Endodermal cell (in vitro differentiated cells): ENCODE results near the gene HSPB7. TPM values are rescaled to one million over a fixed set of nuclear protein-coding genes. Genes with fewer than 3 reads are reported as not detected.

ENCODE experiments used
- DNase-seq: peaks from one replicate; pipeline ENCODE4 v3.0.0-alpha.2; 2017
- H3K27ac ChIP-seq: 2 replicates; pipeline ENCODE4 v1.5.1; 2013; ENCODE audit warnings: mild to moderate bottlenecking, low read depth, low read length, moderate library complexity
- H3K27me3 ChIP-seq: 2 replicates; pipeline ENCODE4 v1.6.1; 2013; ENCODE audit warnings: mild to moderate bottlenecking, low read length, moderate library complexity; ENCODE audit not compliant: insufficient read depth, control insufficient read depth, poor library complexity, severe bottlenecking
- H3K36me3 ChIP-seq: 2 replicates; pipeline ENCODE4 v1.7.0; 2013; ENCODE audit warnings: mild to moderate bottlenecking, low read length, moderate library complexity; ENCODE audit not compliant: control insufficient read depth, insufficient read depth
- H3K4me1 ChIP-seq: one replicate; pipeline ENCODE4 v1.7.0; 2013; ENCODE audit warnings: low read length; ENCODE audit not compliant: control insufficient read depth, insufficient read depth
- H3K4me3 ChIP-seq: 2 replicates; pipeline ENCODE4 v1.5.1; 2013; ENCODE audit warnings: mild to moderate bottlenecking, low read length, moderate library complexity
- H3K9ac ChIP-seq: 2 replicates; pipeline ENCODE4 v1.6.1; 2013; ENCODE audit warnings: mild to moderate bottlenecking, low read length, moderate library complexity; ENCODE audit not compliant: poor library complexity, severe bottlenecking; ENCODE audit errors: extremely low read depth
- H3K9me3 ChIP-seq: 2 replicates; pipeline ENCODE4 v1.6.1; 2013; ENCODE audit warnings: mild to moderate bottlenecking, low read length, moderate library complexity; ENCODE audit not compliant: control insufficient read depth
- H3K27ac Mint-ChIP-seq: 2 replicates; pipeline ENCODE4 v1.8.0; 2020; ENCODE audit warnings: mixed read lengths
- H3K27me3 Mint-ChIP-seq: 2 replicates; pipeline ENCODE4 v1.8.0; 2021; ENCODE audit warnings: mild to moderate bottlenecking, mixed read lengths; ENCODE audit not compliant: insufficient read depth
- H3K36me3 Mint-ChIP-seq: 2 replicates; pipeline ENCODE4 v1.8.0; 2020; ENCODE audit warnings: low read depth, mixed read lengths
- H3K4me1 Mint-ChIP-seq: 2 replicates; pipeline ENCODE4 v1.8.0; 2020; ENCODE audit warnings: mixed read lengths
- H3K4me3 Mint-ChIP-seq: 2 replicates; pipeline ENCODE4 v1.8.0; 2020; ENCODE audit warnings: mild to moderate bottlenecking, moderate library complexity, mixed read lengths
- H3K9me3 Mint-ChIP-seq: 2 replicates; pipeline ENCODE4 v1.8.0; 2020; ENCODE audit warnings: mild to moderate bottlenecking, mixed read lengths
- WGBS, 2 experiments: methylation state at CpG; one replicate each; pipeline versions ENCODE4 v1.1.5 to v1.1.7; 2013; ENCODE audit warnings: missing lambda C conversion rate in 2 of 2, mixed read lengths in 1 of 2; ENCODE audit not compliant: insufficient coverage in 1 of 2, insufficient read length in 1 of 2; 5-methylcytosine and 5-hydroxymethylcytosine counted together
- total RNA-seq, 2 donors: library from RNA; stranded (reverse); fragmentation: NEBNext Ultra II Directional in 1 of 2; extraction: Animal tissue kit (Norgen Biotek cat#: 25700) in 1 of 2; gene quantifications; 2 replicates in 1 of 2; 3 replicates in 1 of 2; pipeline ENCODE4 v1.2.1, GENCODE V29; 2021
- TF ChIP-seq, protein P1 (sequence below): fragments of 200-600 bp; sonication (generic); conservative IDR thresholded peaks from 2 replicates; pipeline ENCODE4 v1.5.0; 2021; ENCODE audit warnings: antibody characterized with exemption, mild to moderate bottlenecking

Gene HSPB7
- total RNA-seq, 2 donors from 2014 or later: 0.15 TPM; not detected in 1

DNA sequence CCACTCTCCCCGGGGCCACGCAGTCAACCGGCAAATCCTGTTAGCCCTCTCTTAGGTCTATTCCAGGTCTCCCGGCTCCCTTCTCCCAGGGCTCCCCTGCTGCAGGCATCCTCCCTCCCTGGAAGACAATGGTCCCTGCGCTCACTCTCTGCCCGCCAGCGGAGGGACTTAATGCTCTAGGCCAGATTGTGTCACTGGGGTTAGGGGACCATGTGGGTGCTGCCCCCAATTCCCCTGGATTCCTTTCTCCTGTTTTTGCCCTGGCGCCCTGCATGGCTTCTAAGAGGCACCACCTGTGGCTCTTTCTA lies 47.4 kb upstream of the HSPB7 start:
- Histone ChIP-seq H3K27ac (no peak overlapping the region), H3K4me3 (no peak overlapping the region), H3K36me3 (no peaks in the 10 kb centered on the region), H3K27me3 (no peaks in the 10 kb centered on the region), H3K4me1 (no peaks in the 10 kb centered on the region), H3K9ac (no peak overlapping the region), H3K9me3 (no peaks in the 10 kb centered on the region)
- TF ChIP-seq, protein P1, sequence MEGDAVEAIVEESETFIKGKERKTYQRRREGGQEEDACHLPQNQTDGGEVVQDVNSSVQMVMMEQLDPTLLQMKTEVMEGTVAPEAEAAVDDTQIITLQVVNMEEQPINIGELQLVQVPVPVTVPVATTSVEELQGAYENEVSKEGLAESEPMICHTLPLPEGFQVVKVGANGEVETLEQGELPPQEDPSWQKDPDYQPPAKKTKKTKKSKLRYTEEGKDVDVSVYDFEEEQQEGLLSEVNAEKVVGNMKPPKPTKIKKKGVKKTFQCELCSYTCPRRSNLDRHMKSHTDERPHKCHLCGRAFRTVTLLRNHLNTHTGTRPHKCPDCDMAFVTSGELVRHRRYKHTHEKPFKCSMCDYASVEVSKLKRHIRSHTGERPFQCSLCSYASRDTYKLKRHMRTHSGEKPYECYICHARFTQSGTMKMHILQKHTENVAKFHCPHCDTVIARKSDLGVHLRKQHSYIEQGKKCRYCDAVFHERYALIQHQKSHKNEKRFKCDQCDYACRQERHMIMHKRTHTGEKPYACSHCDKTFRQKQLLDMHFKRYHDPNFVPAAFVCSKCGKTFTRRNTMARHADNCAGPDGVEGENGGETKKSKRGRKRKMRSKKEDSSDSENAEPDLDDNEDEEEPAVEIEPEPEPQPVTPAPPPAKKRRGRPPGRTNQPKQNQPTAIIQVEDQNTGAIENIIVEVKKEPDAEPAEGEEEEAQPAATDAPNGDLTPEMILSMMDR: no peak
- Mint-ChIP-seq H3K36me3 (no peaks in the 10 kb centered on the region), H3K27ac (no peak overlapping the region), H3K27me3 (peaks cover 24% of the 10 kb centered on the region), H3K4me3 (no peak overlapping the region), H3K9me3 (no peaks in the 10 kb centered on the region), H3K4me1 (peaks cover 18% of the 10 kb centered on the region)
- no peak for DNase-seq
- WGBS, 2 experiments: 77 to 85% methylated on average over 4 to 8 of the region's 8 CpGs

DNA sequence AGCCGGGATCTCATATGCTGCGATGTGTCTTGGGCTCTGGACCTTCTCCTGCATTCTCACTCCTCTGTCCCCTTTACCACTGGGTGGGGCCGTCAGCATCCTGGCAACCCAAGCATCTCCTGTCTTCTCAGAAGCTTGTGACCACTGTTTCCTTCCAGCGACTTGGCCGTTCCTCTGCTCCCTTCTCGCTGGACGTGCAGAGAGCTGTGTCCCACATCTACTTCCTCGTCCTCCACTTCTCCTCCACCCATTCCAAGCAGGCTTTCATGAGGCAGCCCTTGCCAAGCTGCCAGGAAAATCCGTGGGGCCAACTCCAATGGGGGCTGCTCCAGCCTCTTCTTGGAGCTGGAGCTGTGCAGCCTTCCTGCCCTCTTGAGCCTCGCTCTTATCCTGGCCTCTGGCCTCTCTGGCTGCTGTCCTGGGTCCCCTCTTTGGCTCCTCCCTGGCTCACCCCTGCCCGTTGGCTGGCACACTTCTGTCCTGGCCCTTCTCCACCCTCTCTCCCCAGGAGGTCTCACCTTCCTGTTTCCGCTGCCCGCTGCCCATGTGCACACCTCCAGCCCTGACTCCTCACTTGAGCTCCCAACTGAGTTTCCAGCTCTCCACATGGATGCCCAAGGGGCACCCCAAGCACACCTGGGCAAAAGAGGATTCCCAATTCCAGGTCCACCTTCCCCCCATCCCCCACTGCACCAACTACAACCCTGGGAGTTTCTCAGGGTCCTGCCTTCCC lies 46.9 kb upstream of the HSPB7 start:
- H3K4me3 ChIP-seq: no peak overlapping the region
- no peaks in the 10 kb centered on the region for H3K4me1 ChIP-seq
- H3K27me3 ChIP-seq: no peaks in the 10 kb centered on the region
- DNase-seq: no peak
- no peak overlapping the region for H3K27ac Mint-ChIP-seq
- H3K36me3 ChIP-seq: no peaks in the 10 kb centered on the region
- H3K27ac ChIP-seq: no peak overlapping the region
- peaks cover 18% of the 10 kb centered on the region for H3K4me1 Mint-ChIP-seq
- H3K36me3 Mint-ChIP-seq: no peaks in the 10 kb centered on the region
- H3K9me3 Mint-ChIP-seq: no peaks in the 10 kb centered on the region
- no peak overlapping the region for H3K9ac ChIP-seq
- no peaks in the 10 kb centered on the region for H3K9me3 ChIP-seq
- TF ChIP-seq, protein P1: no peak
- H3K4me3 Mint-ChIP-seq: no peak overlapping the region
- 77 to 83% methylated on average over 6 to 13 of the region's 13 CpGs for WGBS, 2 experiments
- peaks cover 21% of the 10 kb centered on the region for H3K27me3 Mint-ChIP-seq

DNA sequence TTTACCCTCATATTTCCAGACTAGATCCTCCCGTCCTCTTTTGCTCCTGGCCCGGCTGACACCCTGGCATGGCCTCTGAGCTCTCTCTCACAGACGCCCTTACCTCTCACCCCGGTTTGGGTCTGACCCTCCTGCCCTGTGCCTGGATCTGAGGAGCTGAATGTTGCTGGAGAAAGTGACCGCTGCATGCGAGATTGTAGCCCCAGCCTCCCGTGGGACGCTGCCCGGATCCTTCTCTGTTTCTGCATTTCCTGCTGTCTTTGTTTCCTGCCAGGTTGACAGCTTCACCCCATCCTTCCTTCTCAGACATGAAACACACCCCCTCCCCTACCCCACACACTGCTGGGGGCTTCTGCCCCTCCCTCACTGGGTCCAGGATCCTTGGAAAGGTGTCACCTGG lies 46.1 kb upstream of the HSPB7 start:
- Histone ChIP-seq H3K27ac (no peak overlapping the region), H3K9me3 (no peaks in the 10 kb centered on the region), H3K4me3 (no peak overlapping the region), H3K36me3 (no peaks in the 10 kb centered on the region), H3K27me3 (no peaks in the 10 kb centered on the region), H3K9ac (no peak overlapping the region), H3K4me1 (no peaks in the 10 kb centered on the region)
- 69 to 72% methylated on average over 9 of the region's 9 CpGs for WGBS, 2 experiments
- DNase-seq: no peak
- Mint-ChIP-seq H3K9me3 (no peaks in the 10 kb centered on the region), H3K4me3 (no peak overlapping the region), H3K4me1 (peaks cover 18% of the 10 kb centered on the region), H3K27me3 (peaks cover 21% of the 10 kb centered on the region), H3K27ac (no peak overlapping the region), H3K36me3 (no peaks in the 10 kb centered on the region)
- TF ChIP-seq, protein P1: no peak
